ENCODE measurements around the gene RAD18. TPM values are rescaled to one million over a fixed set of nuclear protein-coding genes. Genes with fewer than 3 reads are reported as not detected.

Gene RAD18
- total RNA-seq, 1 experiment from 2014 or later = 42.5 TPM

GRCh38 chr3:8964436-8965370 lies 1.4 kb upstream of the RAD18 start:
- Histone ChIP-seq H3K36me3 (ENCODE audit: insufficient read depth, low read length, poor library complexity, severe bottlenecking) (no peaks in the 10 kb centered on the region), H3K4me1 (ENCODE audit: insufficient read depth, low read length, poor library complexity, severe bottlenecking) (peaks cover 17% of the 10 kb centered on the region), H3K27me3 (replicated peaks; ENCODE audit: insufficient read depth, low read depth, low read length, poor library complexity) (no peaks in the 10 kb centered on the region), H3K4me3 (ENCODE audit: low read depth, low read length, poor library complexity, severe bottlenecking) (no peak overlapping the region), H3K9me3 (ENCODE audit: low read depth, low read length, poor library complexity, severe bottlenecking) (no peaks in the 10 kb centered on the region), H3K27ac (ENCODE audit: low read depth, low read length, poor library complexity, severe bottlenecking) (no peak overlapping the region)
- TF ChIP-seq EZH2 (IDR thresholded peaks at IDR 0.05; ENCODE audit: borderline replicate concordance, low read depth, low read length, poor library complexity, severe bottlenecking) (no peak), CTCF (conservative IDR thresholded peaks at IDR 0.05; ENCODE audit: low read depth, low read length) (no peak)
- BruUV-seq (replicated peaks) = no TSS peak
- CTCF ChIA-PET = interaction anchor here (0.7 kb wide), 1 partner anchor 104 kb away, joined by 3 read pairs; no protein-coding TSS in a partner anchor
- DNase-seq (ENCODE audit: low spot score) = peak; percentile 50
- POLR2A ChIA-PET (ENCODE audit: low non-redundant PET) = no interaction called here
- intact Hi-C loops (cut with micrococcal nuclease; ENCODE audit: unreplicated experiment) = no loop called here

GRCh38 chr3:8962226-8962861 lies 928 bp downstream of the RAD18 start:
- H3K4me1 ChIP-seq (ENCODE audit: insufficient read depth, low read length, poor library complexity, severe bottlenecking) = peaks cover 17% of the 10 kb centered on the region
- H3K9me3 ChIP-seq (ENCODE audit: low read depth, low read length, poor library complexity, severe bottlenecking) = no peaks in the 10 kb centered on the region
- CTCF ChIA-PET = no interaction called here
- no peak for TF ChIP-seq EZH2 (IDR thresholded peaks at IDR 0.05; ENCODE audit: borderline replicate concordance, low read depth, low read length, poor library complexity, severe bottlenecking)
- no peak for TF ChIP-seq CTCF (conservative IDR thresholded peaks at IDR 0.05; ENCODE audit: low read depth, low read length)
- H3K27me3 ChIP-seq (replicated peaks; ENCODE audit: insufficient read depth, low read depth, low read length, poor library complexity) = no peaks in the 10 kb centered on the region
- H3K4me3 ChIP-seq (ENCODE audit: low read depth, low read length, poor library complexity, severe bottlenecking) = peak overlapping the region; percentile 69
- POLR2A ChIA-PET (ENCODE audit: low non-redundant PET) = no interaction called here
- peaks cover 11% of the 10 kb centered on the region for H3K36me3 ChIP-seq (ENCODE audit: insufficient read depth, low read length, poor library complexity, severe bottlenecking)
- no peak for DNase-seq (ENCODE audit: low spot score)
- BruUV-seq (replicated peaks) = no TSS peak
- intact Hi-C loops (cut with micrococcal nuclease; ENCODE audit: unreplicated experiment) = no loop called here
- H3K27ac ChIP-seq (ENCODE audit: low read depth, low read length, poor library complexity, severe bottlenecking) = peak overlapping the region; percentile 73

GRCh38 chr3:8959668-8960067 lies 3.6 kb downstream of the RAD18 start:
- Histone ChIP-seq H3K9me3 (ENCODE audit: low read depth, low read length, poor library complexity, severe bottlenecking) (no peaks in the 10 kb centered on the region), H3K36me3 (ENCODE audit: insufficient read depth, low read length, poor library complexity, severe bottlenecking) (peaks cover 11% of the 10 kb centered on the region), H3K4me1 (ENCODE audit: insufficient read depth, low read length, poor library complexity, severe bottlenecking) (peaks cover 15% of the 10 kb centered on the region), H3K4me3 (ENCODE audit: low read depth, low read length, poor library complexity, severe bottlenecking) (no peak overlapping the region), H3K27me3 (replicated peaks; ENCODE audit: insufficient read depth, low read depth, low read length, poor library complexity) (no peaks in the 10 kb centered on the region), H3K27ac (ENCODE audit: low read depth, low read length, poor library complexity, severe bottlenecking) (no peak overlapping the region)
- intact Hi-C loops (cut with micrococcal nuclease; ENCODE audit: unreplicated experiment) = no loop called here
- no peak for DNase-seq (ENCODE audit: low spot score)
- no TSS peak for BruUV-seq (replicated peaks)
- ChIA-PET POLR2A (ENCODE audit: low non-redundant PET) (no interaction called here), CTCF (no interaction called here)
- TF ChIP-seq CTCF (conservative IDR thresholded peaks at IDR 0.05; ENCODE audit: low read depth, low read length) (no peak), EZH2 (IDR thresholded peaks at IDR 0.05; ENCODE audit: borderline replicate concordance, low read depth, low read length, poor library complexity, severe bottlenecking) (no peak)
